Stimulated activated effector memory CD8-positive, alpha-beta T cell treated with anti-CD3 and anti-CD28 coated beads, Interleukin-12 subunit alpha, Interleukin-12 subunit beta, amount 100 ng/mL, for 72 hours (primary cell): ENCODE measurements around the gene MBD3L5.

Source experiments
- ATAC-seq: fragments of 150-1000 bp; cut with Tn5 transposase; 2 replicates; pipeline ENCODE4 v1.10.0; 2021
- DNase-seq, 2 donors: peaks; one replicate each; pipeline ENCODE4 v3.0.0; 2021 to 2022; ENCODE audit warnings: low spot score in 2 of 2
- H3K27ac Mint-ChIP-seq: one replicate; pipeline ENCODE4 v1.8.0; 2022; ENCODE audit warnings: mild to moderate bottlenecking, mixed read lengths
- H3K36me3 Mint-ChIP-seq: one replicate; pipeline ENCODE4 v1.8.0; 2022; ENCODE audit warnings: mild to moderate bottlenecking, mixed read lengths
- H3K4me1 Mint-ChIP-seq: one replicate; pipeline ENCODE4 v1.8.0; 2022; ENCODE audit warnings: mixed read lengths
- H3K4me3 Mint-ChIP-seq: one replicate; pipeline ENCODE4 v1.8.0; 2022; ENCODE audit warnings: mild to moderate bottlenecking, mixed read lengths
- H3K9me3 Mint-ChIP-seq: one replicate; pipeline ENCODE4 v1.8.0; 2022; ENCODE audit warnings: mixed read lengths

Gene MBD3L5

GRCh38 chr19:7067716-7068115, 37.3 kb downstream of the MBD3L5 start:
- DNase-seq (no peak), ATAC-seq (no peak)
- Mint-ChIP-seq H3K36me3 (peaks cover 32% of the 10 kb centered on the region), H3K9me3 (peaks cover 2% of the 10 kb centered on the region), H3K4me3 (no peak overlapping the region), H3K4me1 (peaks cover 18% of the 10 kb centered on the region), H3K27ac (no peak overlapping the region)

DNA sequence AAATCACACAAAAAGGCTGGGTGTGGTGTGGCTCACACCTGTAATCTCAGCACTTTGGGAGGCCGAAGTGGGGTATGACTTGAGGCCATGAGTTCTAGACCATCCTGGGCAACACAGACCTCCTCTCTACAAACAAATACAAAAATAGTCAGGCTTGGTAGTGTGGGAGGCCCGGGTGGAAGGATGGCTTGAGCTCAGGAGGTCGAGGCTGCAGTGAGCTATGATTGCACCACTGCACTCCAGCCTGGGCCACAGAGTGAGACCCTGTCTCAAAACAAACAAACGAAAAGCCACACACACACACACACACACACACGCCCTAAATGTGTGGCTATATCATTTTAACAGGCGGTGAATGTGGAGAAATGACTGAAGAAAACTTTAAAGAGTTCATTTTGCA, 38.2 kb downstream of the MBD3L5 start:
- H3K36me3 Mint-ChIP-seq: peaks cover 41% of the 10 kb centered on the region
- peaks cover 20% of the 10 kb centered on the region for H3K4me1 Mint-ChIP-seq
- no peak for ATAC-seq
- H3K27ac Mint-ChIP-seq: peak overlapping the region; percentile 93
- H3K4me3 Mint-ChIP-seq: peak overlapping the region; percentile 95
- peaks cover 2% of the 10 kb centered on the region for H3K9me3 Mint-ChIP-seq
- no peak for DNase-seq

DNA sequence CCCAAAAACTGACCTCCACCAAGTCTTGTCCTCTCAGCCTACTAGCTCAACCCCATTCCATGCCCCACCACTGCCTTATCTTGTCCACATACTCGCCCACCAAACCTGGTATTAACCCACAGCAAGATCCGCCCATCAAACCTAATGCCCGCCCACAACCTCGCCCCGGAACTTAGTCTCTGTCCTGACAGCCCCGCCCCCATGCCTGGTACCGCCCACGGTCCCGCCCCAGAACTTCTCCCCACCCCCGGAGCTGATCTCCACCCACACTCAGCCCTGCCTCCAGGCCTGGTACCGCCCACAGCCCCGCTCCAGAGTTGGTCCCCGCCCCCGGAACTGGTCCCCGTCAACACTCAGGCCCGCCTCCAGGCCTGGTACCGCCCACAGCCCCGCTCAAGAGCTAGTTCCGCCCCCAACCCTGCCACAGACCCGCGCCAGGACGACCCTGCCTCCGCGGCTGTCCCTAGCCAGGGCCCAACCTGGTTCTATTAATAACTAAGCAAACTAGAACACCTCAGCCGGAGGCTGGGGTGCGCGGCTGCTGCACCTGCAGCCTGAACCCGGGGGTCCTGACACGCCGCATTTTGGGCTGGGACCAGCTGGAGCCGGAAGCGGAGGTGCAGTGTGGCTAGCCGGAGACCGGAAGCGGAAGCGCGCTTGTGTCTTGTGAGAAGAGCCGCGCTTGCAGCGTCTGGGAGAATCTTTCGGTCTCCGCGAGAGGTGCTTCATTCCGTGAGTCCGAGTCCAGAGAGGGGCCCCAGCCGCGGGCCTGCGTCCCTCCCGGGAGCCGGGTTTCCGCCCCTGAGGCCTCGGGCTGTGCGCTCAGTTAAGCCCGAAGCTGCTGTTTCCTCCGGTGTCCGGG, 38.9 kb downstream of the MBD3L5 start, which contains the start of gene ZNF557:
ZNF557 (plus strand) TSS at position 662 of the 862 bp plus-strand sequence. CDS start 5,372 bp downstream, outside the sequence.
- Mint-ChIP-seq H3K4me3 (peak within 1 kb of the TSS; percentile 95), H3K36me3 (peaks cover 48% of the 10 kb centered on the region), H3K27ac (peak within 1 kb of the TSS; percentile 93), H3K9me3 (peaks cover 2% of the 10 kb centered on the region), H3K4me1 (peaks cover 20% of the 10 kb centered on the region)
- peak; percentile 94 for ATAC-seq
- DNase-seq: peak; percentile 92 to 99

- peak; percentile 49 for ATAC-seq
- peak overlapping the region; percentile 93 for H3K27ac Mint-ChIP-seq
- peaks cover 20% of the 10 kb centered on the region for H3K4me1 Mint-ChIP-seq
- peaks cover 2% of the 10 kb centered on the region for H3K9me3 Mint-ChIP-seq
- H3K36me3 Mint-ChIP-seq: peaks cover 54% of the 10 kb centered on the region
- H3K4me3 Mint-ChIP-seq: peak overlapping the region; percentile 95
- DNase-seq: no peak
These were observed 39.5 kb downstream of the MBD3L5 start for GRCh38 chr19:7069904-7070226.

GRCh38 chr19:7072541-7072940, 42.2 kb downstream of the MBD3L5 start:
- peaks cover 81% of the 10 kb centered on the region for H3K36me3 Mint-ChIP-seq
- no peak overlapping the region for H3K27ac Mint-ChIP-seq
- no peak overlapping the region for H3K4me3 Mint-ChIP-seq

DNA sequence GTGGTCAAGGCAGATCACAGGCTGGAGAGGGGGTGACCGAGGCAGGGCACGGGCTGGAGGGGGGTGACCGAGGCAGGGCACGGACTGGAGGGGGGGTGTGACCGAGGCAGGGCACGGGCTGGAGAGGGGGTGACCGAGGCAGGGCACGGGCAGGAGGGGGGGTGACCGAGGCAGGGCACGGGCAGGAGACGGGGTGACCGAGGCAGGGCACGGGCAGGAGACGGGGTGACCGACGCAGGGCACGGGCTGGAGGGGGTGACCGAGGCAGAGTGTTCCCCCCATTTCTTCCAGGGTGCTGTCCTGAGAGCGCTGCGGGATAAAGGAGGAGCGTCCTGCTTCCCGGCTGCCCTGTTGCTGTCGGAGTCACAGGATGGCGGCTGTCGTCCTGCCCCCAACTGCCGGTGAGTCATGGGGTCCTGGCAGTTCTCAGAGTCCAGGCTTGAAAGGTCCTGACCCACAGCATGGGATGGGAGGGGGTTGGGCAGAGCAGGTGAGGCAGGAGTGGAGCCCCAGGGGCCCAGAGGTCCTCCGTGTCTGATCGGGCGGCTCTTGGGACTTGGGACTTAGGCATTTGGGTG, 44.4 kb downstream of the MBD3L5 start:
- no peak overlapping the region for H3K4me3 Mint-ChIP-seq
- ATAC-seq (no peak), DNase-seq (no peak)
- no peak overlapping the region for H3K27ac Mint-ChIP-seq
- peaks cover 9% of the 10 kb centered on the region for H3K9me3 Mint-ChIP-seq
- H3K36me3 Mint-ChIP-seq: peaks cover 97% of the 10 kb centered on the region
- peaks cover 8% of the 10 kb centered on the region for H3K4me1 Mint-ChIP-seq

More at GRCh38 chr19:7072541-7072940, 42.2 kb downstream of the MBD3L5 start:
- ATAC-seq (no peak), DNase-seq (peak in 1 of 2 donors; percentile 35)
- no peaks in the 10 kb centered on the region for H3K9me3 Mint-ChIP-seq
- H3K4me1 Mint-ChIP-seq: peaks cover 20% of the 10 kb centered on the region

DNA sequence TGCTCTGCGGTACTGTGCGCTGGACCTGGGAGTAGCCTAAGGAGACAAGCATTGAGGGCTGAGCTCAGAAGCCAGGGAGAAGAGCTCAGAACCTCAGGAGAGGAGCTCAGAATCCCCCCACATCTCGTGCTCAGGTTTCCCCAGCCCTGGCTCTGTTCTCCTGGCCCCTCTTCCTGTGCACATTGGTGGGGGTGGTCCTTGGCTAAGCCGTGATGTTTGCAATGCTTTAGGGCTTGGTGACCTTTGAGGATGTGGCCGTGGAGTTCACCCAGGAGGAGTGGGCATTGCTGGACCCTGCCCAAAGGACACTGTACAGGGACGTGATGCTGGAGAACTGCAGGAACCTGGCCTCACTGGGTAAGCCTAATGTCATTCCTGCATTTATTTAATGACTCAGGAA, 45.8 kb downstream of the MBD3L5 start:
- Mint-ChIP-seq H3K4me3 (no peak overlapping the region), H3K27ac (no peak overlapping the region), H3K4me1 (peaks cover 8% of the 10 kb centered on the region), H3K36me3 (peaks cover 100% of the 10 kb centered on the region), H3K9me3 (peaks cover 9% of the 10 kb centered on the region)
- no peak for ATAC-seq
- no peak for DNase-seq

DNA sequence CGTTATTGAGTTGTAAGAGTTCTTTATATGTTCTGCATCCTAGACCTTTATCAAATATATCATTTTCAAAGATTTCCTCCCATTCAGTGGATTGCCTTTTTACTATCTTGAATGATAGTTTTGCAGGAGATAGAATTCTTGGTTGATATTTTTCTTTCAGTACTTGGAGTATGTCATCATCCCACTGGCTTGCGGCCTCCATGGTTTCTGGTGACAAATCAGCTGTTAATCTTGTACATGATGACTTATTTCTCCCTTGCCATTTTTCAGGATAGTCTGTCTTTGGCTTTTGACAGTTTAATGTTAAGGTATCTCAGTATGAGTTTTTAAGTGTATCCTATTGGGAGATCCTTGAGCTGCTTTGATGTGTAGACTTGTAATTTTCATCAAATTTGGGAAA, 47.6 kb downstream of the MBD3L5 start:
- H3K9me3 Mint-ChIP-seq: peaks cover 14% of the 10 kb centered on the region
- peaks cover 100% of the 10 kb centered on the region for H3K36me3 Mint-ChIP-seq
- no peak for ATAC-seq
- no peak overlapping the region for H3K27ac Mint-ChIP-seq
- no peak overlapping the region for H3K4me3 Mint-ChIP-seq
- DNase-seq: no peak
- no peaks in the 10 kb centered on the region for H3K4me1 Mint-ChIP-seq
